Nephron progenitor cell (in vitro differentiated cells): ENCODE data around the gene PCSK5.
"Not testable (repeated sequence)": the region's sequence is repeated elsewhere in the genome, so short reads cannot be mapped to it uniquely, and the experiment has no call there.

Source experiments
- DNase-seq: peaks from one replicate; pipeline ENCODE4 v3.0.0; 2021
- H3K27ac Mint-ChIP-seq: 2 replicates; pipeline ENCODE4 v1.8.0; 2021; ENCODE audit warnings: mild to moderate bottlenecking, moderate library complexity, mixed read lengths
- H3K27me3 Mint-ChIP-seq: 2 replicates; pipeline ENCODE4 v1.8.0; 2021; ENCODE audit warnings: mild to moderate bottlenecking, low read depth, mixed read lengths; ENCODE audit not compliant: poor library complexity
- H3K36me3 Mint-ChIP-seq: 2 replicates; pipeline ENCODE4 v1.8.0; 2021; ENCODE audit warnings: low read depth, mixed read lengths
- H3K4me1 Mint-ChIP-seq: 2 replicates; pipeline ENCODE4 v1.8.0; 2021; ENCODE audit warnings: mixed read lengths
- H3K4me3 Mint-ChIP-seq: 2 replicates; pipeline ENCODE4 v1.8.0; 2021; ENCODE audit warnings: mild to moderate bottlenecking, moderate library complexity, mixed read lengths
- H3K9me3 Mint-ChIP-seq: 2 replicates; pipeline ENCODE4 v1.8.0; 2021; ENCODE audit warnings: mild to moderate bottlenecking, moderate library complexity, mixed read lengths
- TF ChIP-seq, protein P1 (sequence below): fragments of 200-600 bp; sonication (generic); IDR thresholded peaks from 2 replicates; pipeline ENCODE4 v1.5.0; 2021; ENCODE audit warnings: antibody characterized with exemption

Gene PCSK5

DNA sequence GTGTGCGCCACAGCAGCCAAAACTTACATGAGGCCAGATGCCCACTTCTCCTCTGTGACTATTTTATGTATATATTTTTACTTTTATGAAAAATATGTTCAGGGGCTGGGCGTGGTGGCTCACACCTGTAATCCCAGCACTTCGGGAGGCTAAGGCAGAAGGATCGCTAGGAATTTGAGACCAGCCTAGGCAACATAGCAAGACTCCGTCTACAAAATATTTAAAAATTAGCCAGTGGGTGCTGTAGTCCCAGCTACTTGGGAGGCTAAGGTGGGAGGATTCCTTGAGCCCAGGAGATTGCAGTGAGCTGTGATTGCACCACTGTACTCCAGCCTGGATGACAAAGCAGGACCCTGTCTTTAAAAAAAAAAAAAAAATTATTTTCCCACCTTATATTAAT is 420.5 kb downstream of the PCSK5 start:
- no peak for DNase-seq
- TF ChIP-seq, protein P1, sequence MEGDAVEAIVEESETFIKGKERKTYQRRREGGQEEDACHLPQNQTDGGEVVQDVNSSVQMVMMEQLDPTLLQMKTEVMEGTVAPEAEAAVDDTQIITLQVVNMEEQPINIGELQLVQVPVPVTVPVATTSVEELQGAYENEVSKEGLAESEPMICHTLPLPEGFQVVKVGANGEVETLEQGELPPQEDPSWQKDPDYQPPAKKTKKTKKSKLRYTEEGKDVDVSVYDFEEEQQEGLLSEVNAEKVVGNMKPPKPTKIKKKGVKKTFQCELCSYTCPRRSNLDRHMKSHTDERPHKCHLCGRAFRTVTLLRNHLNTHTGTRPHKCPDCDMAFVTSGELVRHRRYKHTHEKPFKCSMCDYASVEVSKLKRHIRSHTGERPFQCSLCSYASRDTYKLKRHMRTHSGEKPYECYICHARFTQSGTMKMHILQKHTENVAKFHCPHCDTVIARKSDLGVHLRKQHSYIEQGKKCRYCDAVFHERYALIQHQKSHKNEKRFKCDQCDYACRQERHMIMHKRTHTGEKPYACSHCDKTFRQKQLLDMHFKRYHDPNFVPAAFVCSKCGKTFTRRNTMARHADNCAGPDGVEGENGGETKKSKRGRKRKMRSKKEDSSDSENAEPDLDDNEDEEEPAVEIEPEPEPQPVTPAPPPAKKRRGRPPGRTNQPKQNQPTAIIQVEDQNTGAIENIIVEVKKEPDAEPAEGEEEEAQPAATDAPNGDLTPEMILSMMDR = no peak
- no peaks in the 10 kb centered on the region for H3K9me3 Mint-ChIP-seq
- no peaks in the 10 kb centered on the region for H3K4me1 Mint-ChIP-seq
- H3K36me3 Mint-ChIP-seq = no peaks in the 10 kb centered on the region
- H3K27ac Mint-ChIP-seq = no peak overlapping the region
- H3K4me3 Mint-ChIP-seq = no peak overlapping the region
- peaks cover 7% of the 10 kb centered on the region for H3K27me3 Mint-ChIP-seq

DNA sequence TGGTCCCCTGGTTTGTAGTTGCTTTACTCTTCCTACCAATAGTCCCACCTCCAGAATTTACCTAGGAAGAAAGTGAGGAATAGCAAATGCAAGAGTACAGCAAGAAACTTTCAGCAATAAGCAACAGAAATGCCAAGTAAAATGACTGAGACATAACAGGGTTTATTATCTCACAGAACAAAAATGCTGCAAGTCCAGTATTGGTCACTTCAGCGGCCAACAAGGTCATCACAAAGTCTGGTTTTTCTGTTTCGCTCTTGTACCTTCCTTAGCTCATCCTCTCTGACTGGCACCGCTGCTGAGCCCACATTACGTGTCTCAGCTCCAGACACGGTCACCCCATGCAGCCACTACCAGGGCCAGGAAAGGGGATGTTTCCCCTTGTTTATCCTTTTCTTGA is 421.1 kb downstream of the PCSK5 start:
- TF ChIP-seq, protein P1 = no peak
- Mint-ChIP-seq H3K27ac (no peak overlapping the region), H3K36me3 (no peaks in the 10 kb centered on the region), H3K4me3 (no peak overlapping the region), H3K4me1 (no peaks in the 10 kb centered on the region), H3K27me3 (peaks cover 7% of the 10 kb centered on the region), H3K9me3 (no peaks in the 10 kb centered on the region)
- DNase-seq = no peak

DNA sequence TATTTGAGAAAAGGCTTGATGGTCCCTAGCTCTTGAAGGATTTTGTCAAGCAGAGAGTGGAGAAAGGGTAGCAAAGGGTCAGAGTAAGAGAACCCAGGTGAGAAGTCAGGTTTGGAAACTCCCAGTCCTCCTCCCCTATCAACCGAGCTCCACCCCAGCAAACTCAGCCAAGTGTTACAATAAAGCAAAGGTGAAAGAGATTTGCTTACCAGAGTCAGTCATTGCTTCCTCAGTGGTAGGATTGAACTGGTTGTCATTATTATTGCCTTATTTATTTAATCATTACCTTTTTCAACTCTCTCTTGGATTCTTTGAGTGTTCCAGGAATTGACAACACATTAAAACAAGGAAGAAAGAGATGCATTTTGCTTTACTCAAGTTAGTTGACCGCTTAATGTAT is 423.3 kb downstream of the PCSK5 start:
- Mint-ChIP-seq H3K27me3 (peaks cover 4% of the 10 kb centered on the region), H3K4me1 (no peaks in the 10 kb centered on the region), H3K36me3 (no peaks in the 10 kb centered on the region), H3K27ac (no peak overlapping the region), H3K9me3 (no peaks in the 10 kb centered on the region), H3K4me3 (no peak overlapping the region)
- TF ChIP-seq, protein P1 = no peak
- DNase-seq = no peak

DNA sequence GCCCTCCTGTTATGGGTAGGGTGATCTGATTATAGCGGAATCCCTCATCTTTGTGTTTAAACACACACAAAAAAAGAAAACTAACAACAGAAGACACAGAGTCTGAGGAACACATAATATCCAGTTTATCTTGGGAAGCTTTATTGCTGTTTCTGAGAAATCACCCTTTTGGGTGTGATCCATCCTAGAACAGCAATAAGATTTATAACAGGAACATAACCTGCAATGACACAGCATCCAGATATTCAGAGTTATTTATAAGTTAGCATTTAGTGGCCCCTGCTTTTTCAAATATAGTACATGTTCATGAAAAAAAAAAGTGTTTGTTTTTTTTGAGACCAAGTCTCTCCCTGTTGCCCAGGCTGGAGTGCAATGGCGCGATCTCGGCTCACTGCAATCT is 423.8 kb downstream of the PCSK5 start:
- no peak for DNase-seq
- Mint-ChIP-seq H3K9me3 (no peaks in the 10 kb centered on the region), H3K27ac (no peak overlapping the region), H3K36me3 (no peaks in the 10 kb centered on the region), H3K27me3 (no peaks in the 10 kb centered on the region), H3K4me1 (no peaks in the 10 kb centered on the region), H3K4me3 (no peak overlapping the region)
- TF ChIP-seq, protein P1 = no peak

DNA sequence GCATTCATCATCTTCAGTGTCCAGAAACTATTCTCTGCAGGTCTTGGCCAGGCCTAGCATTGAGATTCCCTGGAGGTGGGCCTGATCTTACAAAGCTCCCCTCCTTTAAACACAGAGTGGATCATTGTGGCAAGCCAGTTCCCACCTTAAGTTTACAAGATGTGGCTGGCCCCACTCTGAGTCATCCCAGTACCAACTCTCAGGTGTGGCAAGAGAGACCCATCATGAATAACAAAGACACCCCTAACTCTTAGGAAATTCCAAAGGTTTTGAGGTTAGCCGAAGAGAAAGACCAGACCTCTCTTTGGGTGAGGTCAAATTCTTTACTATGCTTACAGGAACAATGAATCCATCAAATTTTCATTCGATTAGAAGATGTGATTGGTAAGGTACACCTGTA is 425.6 kb downstream of the PCSK5 start:
- TF ChIP-seq, protein P1 = no peak
- Mint-ChIP-seq H3K4me1 (peaks cover 9% of the 10 kb centered on the region), H3K36me3 (no peaks in the 10 kb centered on the region), H3K4me3 (no peak overlapping the region), H3K27ac (peak overlapping the region; percentile 66), H3K9me3 (no peaks in the 10 kb centered on the region), H3K27me3 (no peaks in the 10 kb centered on the region)
- DNase-seq = no peak

DNA sequence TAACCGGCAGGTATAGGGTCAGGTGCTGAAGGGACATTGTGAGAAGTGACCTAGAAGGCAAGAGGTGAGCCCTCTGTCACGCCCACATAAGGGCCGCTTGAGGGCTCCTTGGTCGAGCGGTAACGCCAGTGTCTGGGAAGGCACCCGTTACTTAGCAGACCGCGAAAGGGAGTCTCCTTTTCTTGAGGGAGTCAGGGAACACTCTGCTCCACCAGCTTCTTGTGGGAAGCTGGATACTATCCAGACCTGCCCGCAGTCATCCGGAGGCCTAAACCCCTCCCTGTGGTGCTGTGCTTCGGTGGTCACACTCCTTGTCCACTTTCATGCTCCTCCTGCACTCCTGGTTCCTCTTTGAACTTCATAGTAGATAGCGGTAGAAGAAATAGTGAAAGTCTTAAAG is 429.0 kb downstream of the PCSK5 start:
- H3K27ac Mint-ChIP-seq, DNase-seq, H3K27me3 Mint-ChIP-seq, H3K36me3 Mint-ChIP-seq, H3K4me3 Mint-ChIP-seq, H3K9me3 Mint-ChIP-seq: not testable (repeated sequence)
- H3K4me1 Mint-ChIP-seq = peaks cover 22% of the 10 kb centered on the region
